ENCODE results near the gene PSD.

Gene PSD

GRCh38 chr10:102438374-102438773 is 19.8 kb upstream of the PSD start:
- DNase-seq, result no peak

DNA sequence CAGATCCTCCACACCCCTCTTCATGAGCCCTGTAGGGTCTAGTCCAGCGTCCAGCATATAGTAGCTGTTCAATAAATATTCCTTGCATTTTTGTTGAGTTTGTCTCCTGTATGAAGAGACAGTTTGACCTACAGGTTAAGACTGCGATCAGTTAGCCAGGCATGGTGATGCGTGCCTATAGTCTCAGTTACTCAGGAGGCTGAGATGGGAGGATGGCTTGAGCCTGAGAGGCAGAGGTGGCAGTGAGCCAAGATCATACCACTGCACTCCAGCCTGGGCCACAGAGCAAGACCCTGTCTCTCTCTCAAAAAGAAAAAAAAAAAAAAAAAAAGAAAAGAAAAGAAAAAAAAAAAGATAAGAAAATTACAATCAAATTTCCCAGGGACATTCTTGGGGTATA is 18.9 kb upstream of the PSD start:
- DNase-seq, result no peak

GRCh38 chr10:102436312-102436711 is 17.7 kb upstream of the PSD start:
- DNase-seq, result no peak

DNA sequence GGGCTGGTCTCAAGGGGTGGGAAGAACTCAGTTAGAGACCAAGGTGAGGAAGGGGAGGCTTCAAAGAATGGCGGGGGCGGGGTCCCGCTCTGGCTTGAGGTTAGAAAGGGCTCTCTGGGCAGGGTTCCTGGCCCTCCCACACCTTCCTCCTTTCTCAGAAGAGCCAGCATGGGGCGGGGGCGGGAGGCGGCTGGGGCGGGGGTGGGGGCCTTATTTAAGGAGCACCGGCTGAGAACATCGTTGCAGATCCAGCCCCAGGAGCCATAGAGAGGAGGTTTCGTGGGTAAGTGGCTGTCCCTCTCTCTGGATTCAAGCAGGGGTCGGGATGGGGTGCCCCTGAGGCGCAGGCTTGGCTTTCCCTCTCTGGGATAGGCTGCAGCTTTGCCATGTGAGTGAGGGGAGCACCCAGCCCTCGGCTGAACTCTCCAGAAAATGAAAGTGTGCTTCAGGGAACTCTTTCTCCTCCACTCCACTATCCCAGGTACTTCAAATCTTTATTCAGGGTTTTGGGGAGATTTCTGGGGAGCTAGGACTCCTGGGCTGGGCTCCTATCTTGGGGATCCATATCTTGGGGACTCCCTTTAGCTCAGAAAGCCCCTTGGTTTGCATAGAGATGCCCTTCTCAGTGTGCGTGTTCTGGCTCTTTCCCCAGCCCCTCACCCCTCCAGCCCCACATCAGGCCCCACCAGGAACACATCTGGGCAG is 17.1 kb upstream of the PSD start:
- DNase-seq, result peak; percentile 48

DNA sequence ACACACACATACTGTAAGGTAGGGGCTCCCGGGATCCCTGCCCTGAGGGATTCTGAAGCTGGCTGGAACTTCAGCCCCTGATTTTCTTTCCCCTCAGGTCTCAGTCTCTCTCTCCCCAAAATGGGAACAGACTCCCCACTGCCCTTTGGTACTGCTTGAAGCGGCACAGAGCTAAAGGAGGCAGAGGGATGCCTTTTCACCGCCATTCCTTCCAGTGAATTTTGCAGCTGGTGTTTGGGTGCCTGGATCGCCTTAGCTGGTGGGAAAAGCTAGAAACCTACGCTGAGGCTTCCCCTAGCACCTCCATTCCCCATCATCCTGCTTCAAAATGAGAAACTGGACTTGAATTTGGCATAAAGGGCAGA is 16.5 kb upstream of the PSD start:
- no peak for DNase-seq

DNA sequence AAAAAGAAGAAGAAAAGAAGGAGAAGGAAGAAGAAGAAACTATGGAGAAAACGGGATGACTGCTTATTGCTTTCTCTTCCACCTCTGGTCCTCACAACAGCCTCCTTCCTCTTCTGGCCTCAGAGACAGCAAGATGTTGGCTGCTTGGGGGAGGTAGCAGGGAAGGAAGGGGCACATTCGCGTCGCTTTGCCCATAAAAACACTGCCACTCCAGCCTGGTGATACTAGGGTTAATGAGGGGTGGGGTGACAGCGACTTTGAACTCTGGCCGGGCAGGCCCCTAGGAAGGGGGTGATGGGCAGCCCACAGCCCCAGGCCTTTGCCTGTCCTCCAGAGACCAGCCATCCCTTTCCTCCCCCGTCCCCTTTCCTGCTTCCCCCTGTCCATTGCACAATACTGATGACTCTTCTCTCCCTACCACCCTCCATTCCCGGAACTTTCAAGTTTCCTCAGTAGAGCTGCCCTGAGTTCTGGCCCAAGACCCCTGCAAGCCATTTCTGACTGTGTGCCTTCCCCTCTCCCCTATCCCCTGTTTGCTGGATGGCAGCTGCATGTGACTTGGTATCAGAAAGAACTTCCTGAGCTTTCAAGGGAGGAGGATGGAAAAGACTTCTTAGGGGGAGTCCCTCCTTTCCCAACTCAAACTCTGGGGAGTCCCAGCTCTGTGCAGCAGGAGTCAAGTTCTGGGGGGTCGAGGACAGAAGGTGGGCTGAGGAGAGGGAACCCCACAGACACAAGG is 16.0 kb upstream of the PSD start:
- no peak for DNase-seq

DNA sequence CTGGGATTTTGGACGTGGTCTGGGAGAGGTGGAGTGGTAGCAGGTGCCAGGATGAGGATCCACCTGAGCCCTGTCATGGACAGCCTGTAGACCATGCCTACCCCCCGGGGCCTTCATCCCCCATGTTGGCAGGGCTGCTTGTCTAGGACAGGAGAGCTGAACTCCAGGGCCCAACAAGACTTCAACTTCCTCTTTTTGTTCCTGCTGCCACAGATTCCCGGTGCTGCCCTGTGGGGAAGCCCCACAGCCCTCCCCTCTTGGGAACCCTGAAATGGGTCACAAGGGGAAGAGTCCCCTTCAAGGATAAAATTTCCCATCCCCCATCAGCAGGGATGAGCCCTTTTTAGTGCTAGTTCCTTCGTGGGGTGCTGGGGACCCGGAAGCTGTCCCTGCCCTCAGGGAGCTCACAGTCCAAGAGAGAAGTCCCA is 15.0 kb upstream of the PSD start:
- DNase-seq, result no peak

- peak; percentile 94 for DNase-seq
These were observed 13.8 kb upstream of the PSD start, which contains the start of gene CUEDC2 for GRCh38 chr10:102432162-102432950. CUEDC2 (minus strand) TSS chr10:102432574; CDS start chr10:102425188, 7,386 bp downstream.

- DNase-seq, result no peak
These were observed 13.0 kb upstream of the PSD start for GRCh38 chr10:102431452-102432124.

- DNase-seq, result no peak
These were observed 10.9 kb upstream of the PSD start for GRCh38 chr10:102429468-102429867.

DNA sequence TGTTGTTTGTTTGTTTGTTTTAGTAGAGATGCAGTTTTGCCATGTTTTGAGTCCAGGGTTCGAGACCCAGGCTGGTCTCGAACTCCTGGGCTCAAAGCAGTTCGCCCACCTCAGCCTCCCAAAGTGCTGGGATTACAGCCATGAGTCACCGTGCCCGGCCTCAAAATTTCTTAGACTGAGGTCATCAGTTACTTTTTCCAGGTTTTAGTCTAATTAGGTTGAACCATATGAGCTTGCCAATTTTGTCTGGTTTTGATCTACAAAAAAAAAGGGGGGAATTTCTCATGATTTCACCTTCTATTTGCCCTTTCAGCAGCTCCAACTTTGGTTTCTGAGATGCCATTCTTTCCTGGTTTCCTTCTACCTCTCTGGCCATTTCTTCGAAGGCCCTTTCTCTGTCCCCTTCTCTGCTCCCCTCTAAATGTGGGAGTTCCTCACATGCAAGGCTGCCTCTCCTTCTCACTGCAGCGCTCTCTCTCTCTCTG is 8.3 kb upstream of the PSD start:
- DNase-seq, result no peak

DNA sequence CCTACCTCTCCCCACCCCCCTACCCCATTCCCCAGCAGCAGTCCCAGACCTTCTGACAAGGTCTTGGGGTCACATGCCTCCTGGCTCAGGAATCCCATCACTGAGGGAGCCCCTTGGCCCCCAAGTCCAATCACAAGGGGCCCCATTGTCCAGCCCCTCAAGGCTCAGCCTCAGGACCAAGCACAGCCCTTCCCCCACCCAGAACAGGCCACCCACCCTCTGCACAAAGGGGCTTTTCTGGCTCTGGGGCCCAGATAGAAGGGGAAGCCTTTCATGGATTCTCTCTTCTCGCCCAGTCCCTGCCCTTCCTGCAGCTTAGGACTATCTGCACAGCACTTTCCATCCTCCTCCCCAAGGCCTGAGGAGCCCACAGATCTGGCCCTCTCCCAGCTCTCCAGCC is 6.9 kb upstream of the PSD start:
- DNase-seq, result no peak

DNA sequence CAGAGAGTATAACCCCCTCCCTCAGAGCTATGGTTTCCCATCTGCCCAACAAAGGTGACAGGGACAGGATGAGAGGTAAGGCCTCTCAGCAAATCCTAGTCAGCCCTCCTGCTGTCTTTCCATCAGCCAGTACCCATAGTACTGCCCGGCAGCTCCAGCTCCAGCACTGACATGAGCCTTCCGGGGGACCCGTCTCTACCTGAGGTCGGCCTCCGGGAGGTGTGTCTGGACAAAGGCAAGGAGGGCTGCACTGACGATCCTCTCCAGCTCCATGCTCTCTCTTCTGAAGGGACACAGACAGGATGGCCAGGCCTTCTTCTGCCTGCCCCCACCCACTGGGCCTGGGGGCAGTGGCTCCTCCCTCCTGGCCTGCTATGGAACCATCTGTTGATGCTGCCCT is 6.3 kb upstream of the PSD start:
- DNase-seq, result no peak

- no peak for DNase-seq
These were observed 5.6 kb upstream of the PSD start for GRCh38 chr10:102424145-102424544.

GRCh38 chr10:102423372-102423968 is 4.9 kb upstream of the PSD start:
- no peak for DNase-seq

DNA sequence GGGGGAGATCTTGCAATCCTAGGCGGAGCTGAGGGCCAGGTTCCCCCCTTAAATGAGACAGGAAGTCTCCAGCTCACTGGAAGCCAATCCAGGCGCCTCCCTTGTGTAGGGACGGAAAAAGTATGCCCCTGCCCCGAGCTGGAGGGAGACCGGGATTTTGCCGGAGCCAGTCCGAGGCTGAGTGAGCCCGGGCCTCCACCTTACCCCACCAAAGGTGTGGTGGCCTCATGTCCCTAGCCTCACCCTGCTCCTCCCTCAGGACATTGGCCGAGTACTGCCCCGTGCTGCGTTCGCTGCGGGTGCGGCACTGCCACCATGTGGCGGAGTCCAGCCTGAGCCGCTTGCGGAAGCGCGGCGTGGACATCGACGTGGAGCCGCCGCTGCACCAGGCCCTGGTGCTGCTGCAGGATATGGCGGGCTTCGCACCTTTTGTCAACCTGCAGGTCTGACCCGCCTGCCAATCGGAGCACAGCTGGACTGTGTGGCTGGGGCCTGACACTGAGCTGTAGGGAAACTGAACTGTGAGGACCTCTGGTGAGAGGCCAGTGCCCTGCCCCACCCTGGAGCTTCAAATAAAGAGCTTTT is 4.1 kb upstream of the PSD start:
- DNase-seq, result no peak

GRCh38 chr10:102421757-102422512 is 3.4 kb upstream of the PSD start:
- DNase-seq, result no peak

- no peak for DNase-seq
These were observed 2.8 kb upstream of the PSD start for GRCh38 chr10:102421507-102421756.

DNA sequence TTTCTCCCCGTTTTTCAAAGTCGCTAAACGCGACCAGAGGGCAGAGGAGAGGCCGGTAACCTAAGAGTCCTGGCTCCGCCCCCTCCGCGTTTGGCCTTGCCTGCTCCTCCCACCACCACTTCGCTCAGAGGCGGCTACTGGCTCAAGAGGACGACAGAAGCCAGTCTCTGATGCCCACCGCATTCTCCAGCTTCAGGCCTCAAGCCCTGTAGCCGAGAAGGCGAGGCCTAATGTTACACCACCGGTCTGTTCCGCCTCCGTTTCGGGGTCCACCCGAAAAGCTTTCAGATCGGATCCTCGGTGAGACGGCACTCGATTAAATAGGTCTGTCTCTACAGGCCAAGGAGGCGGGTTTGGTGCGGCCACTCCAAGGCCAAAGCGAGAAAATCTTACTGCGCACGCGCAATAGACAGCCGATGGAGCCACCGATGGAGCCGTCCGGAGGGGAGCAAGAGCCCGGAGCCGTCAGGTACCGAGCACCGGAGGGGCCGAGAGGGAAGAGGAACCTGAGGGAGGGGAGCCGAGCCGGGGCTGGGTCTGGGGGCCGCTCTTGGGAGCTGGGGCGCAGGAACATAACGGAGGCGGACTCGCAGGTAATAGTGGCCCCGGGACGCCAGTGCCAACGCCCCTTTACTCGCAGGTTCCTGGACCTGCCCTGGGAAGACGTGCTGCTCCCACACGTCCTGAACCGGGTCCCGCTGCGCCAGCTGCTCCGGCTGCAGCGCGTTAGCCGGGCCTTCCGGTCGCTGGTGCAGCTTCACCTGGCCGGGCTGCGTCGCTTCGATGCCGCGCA is 2.3 kb upstream of the PSD start, which contains the start of gene FBXL15:
Gene FBXL15 (plus strand): TSS at position 123 of the 793 bp plus-strand sequence. CDS start 294 bp downstream, at position 417.
- peak; percentile 90 for DNase-seq

- no peak for DNase-seq
These were observed 1.7 kb upstream of the PSD start for GRCh38 chr10:102420181-102420713.
